Measurements from ENCODE around the gene RBM47.
"Not testable (repeated sequence)": the region's sequence is repeated elsewhere in the genome, so short reads cannot be mapped to it uniquely, and the experiment has no call there.

Gene RBM47

GRCh38 chr4:40585201-40585799 lies 44.4 kb downstream of the RBM47 start:
- no peak for DNase-seq

DNA sequence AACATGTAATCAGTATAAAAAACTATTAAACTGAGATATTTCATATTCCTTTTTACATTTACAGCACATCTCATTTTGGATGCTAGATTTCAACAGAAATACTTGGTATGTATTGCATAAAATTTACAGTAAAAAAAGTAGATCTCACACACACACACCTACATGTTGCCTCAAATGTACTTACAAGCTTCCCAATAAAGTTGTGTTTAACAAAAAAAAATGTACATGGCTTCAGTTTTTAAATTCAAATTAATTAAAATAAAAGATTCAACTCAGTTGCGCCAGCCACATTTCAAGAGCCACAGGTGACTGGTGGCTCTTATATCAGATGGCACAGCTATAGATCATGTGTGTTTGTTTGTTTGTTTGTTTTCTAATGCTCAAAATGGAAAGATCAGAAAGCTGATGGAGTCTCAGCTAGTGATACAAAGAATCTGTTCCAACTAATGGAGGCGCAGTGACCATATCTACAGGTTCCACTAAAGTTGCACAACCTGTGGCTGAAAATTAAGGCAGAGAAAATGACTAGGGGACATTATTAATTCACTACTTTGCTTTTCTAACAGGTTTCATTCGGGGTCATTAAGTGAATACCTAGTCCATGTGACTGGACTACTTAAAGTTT lies 45.0 kb downstream of the RBM47 start:
- no peak for DNase-seq

DNA sequence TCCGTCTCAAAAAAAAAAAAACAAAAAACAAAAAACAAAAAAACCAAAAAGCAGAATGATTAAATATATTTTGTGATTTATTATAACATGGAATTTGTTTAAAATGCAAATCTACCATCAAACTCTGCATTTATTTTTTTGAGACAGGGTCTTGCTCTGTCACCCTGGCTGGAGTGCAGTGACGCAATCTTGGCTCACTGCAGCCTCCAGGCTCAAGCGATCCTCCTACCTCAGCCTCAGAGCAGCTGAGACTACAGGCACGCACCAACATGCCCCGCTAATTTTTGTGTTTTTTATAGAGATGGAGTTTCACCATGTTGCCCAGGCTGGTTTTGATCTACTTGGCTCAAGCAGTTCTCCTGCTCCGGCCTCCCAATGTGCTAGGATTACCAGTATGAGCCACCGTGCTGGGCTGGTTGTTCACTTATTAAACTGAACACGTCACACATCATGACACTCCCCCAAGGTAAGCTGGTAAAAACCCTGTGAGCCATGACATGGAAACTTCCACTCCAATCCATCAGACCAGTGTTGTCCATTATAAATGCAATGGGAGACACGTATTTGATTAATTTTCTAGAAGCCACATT lies 45.7 kb downstream of the RBM47 start:
- DNase-seq: no peak

- no peak for DNase-seq
Observed at GRCh38 chr4:40582413-40582812, 47.3 kb downstream of the RBM47 start.

DNA sequence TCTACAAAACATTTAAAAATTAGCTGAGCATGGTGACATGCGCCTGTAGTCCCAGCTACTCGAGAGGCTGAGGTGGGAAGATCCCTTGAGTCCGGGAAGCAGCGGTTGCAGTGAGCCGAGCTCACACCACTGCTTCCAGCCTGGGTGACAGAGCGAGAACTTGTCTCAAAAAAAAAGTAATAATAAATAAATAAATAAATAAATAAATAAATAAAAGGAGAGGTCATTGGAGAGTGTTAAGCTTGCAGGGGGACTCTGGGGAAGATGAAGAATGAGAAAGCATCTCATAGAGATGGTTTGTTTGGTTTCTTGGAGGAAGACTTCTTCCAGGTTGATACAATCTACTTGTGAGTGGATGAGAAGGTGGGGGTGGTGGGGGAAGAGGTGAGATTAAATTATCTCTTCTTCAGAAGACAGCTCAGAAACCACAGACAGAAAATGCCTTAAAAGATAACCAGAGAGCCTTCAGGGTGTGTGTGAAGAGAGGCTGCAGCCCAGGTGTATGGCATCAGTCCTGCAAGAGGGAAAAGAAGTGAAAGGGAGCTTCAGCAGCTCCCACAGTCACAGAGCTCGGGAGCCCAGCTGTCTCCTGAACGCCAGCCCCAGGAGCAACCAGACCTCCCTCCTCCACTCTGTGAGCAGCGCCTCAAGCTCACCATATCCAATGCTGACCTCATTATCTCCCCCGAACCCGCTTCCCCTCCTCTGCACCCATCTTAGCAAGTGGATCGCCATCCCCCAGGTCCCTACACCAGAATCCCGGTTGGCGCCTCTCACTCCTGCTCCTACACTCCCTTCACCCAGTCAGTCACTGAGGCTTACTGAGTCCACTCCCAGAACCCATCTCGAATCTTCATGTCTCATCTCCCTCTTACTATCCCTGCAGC lies 48.2 kb downstream of the RBM47 start:
- no peak for DNase-seq

- DNase-seq: no peak
Observed at GRCh38 chr4:40579983-40580382, 49.7 kb downstream of the RBM47 start.

- no peak for DNase-seq
Observed at GRCh38 chr4:40577588-40578253, 51.9 kb downstream of the RBM47 start.

GRCh38 chr4:40576651-40577480 lies 52.8 kb downstream of the RBM47 start:
- DNase-seq: peak; percentile 99

DNA sequence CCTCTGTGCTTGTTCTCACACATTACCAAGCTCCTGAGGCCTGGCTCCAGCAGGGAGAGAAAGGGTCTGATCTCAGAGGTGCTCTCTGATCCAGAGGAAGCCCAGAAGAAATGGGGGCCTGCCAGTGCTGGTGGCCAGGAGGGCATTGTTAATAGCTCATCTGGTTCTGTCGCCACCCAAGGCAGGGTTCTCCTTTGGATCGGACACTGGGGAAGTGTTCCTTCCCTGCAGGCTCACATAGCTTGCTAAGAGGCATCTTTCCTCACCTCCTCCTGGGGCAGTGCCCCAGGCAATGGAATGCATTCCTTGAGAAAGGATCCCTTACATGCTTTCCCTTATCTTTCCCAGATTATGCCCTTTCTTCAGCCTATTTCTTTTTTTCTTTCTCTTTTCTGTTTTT lies 53.8 kb downstream of the RBM47 start:
- DNase-seq: no peak

DNA sequence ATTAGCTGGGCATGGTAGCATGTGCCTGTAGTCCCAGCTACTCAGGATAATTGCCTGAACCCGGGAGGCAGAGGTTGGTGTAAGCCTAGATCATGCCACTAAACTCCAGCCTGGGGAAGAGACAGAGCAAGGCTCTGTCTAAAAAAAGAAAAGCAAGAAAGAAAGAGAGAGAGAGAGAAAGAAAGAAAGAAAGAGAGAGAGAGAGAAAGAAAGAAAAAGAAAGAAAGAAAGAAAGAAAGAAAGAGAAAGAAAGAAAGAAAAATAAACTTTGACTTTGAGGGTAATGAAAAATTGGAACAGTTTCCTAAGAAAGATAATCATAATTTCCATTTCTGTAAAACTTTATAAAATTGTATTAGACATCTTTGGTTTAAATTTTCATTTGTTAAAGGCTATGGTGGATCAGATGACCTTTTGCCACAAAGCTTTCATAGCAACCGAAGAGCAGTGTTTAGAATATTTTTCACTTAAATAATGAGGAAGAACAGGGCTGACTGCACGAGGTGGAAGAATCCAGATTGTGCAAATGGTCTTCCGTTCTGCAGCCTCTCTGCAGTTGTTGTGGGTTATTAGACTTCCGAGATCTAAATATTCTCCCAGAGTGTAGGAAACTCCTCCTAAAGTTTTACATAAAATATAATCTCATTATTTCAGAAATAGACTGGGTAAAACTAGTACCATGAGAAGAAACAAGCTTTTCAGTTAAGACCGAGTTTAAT lies 55.9 kb downstream of the RBM47 start:
- peak; percentile 86 for DNase-seq

DNA sequence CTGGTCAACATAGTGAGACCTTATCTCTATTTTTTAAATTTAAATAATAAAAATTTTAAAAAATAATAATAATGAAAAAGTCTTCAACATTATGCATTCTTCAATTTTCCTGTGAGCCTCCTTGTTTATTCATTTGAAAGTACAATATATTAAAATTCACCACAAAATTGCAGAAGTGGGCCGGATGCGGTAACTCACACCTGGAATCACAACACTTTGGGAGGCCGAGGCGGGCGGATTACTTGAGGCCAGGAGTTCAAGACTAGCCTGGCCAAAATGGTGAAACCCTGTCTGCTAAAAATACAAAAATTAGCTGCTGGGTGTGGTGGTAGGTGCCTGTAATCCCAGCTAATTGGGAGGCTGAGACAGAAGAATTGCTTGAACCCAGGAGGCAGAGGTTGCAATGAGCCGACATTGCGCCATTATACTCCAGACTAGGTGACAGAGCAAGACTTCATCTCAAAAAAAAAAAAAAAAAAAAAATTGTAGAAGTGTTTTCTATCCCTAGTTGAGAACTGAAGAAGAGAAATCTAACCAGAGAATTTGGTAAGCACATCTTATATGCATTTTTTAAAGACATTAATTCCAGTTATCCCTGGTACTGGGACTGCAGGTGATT lies 56.9 kb downstream of the RBM47 start:
- DNase-seq: no peak

DNA sequence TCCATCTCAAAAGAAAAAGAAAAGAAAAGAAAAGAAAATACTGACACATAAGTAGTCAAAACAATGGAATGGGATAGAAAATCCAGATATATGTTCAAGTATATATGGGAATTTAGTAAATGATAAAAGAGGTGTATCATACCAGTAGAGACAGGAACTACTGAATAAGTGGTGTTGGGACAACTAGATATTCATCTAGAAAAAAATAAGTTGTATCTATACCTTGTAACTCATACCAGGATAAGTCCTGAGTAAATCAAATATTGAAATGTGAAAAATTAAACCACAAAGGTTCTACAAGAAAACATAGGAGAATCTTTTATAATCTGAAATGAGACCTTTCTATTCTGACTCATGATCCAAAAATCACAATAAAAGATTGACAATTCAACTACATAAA lies 58.5 kb downstream of the RBM47 start:
- DNase-seq: no peak

DNA sequence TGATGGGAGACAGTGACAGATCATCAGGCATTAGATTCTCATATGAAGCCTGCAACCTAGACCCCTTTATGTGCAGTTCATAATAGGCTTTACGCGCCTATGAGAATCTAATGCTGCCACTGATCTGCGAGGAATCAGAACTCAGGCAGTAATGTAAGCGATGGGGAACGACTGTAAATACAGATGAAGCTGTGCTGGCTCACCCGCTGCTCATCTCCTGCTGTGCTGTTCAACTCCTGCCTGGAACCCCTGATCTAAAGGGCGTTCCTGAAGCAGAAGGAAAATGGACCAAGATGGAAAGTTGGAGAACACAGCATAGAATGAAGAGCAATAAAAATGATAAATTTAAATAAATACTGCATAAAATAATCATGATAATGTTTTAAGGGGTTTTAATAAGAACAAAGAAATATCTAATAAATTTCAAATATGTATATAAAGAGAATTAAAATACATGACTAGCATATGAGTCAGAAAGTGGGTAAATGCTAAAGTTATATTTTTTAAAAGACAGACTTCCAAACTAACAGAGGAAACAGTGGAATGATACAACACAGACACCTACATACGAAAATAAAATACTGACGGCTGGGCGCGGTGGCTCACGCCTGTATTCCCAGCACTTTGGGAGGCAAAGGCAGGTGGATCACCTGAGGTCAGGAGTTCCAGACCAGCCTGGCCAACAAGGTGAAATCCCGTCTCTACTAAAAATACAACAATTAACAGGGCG lies 59.2 kb downstream of the RBM47 start:
- DNase-seq: no peak

DNA sequence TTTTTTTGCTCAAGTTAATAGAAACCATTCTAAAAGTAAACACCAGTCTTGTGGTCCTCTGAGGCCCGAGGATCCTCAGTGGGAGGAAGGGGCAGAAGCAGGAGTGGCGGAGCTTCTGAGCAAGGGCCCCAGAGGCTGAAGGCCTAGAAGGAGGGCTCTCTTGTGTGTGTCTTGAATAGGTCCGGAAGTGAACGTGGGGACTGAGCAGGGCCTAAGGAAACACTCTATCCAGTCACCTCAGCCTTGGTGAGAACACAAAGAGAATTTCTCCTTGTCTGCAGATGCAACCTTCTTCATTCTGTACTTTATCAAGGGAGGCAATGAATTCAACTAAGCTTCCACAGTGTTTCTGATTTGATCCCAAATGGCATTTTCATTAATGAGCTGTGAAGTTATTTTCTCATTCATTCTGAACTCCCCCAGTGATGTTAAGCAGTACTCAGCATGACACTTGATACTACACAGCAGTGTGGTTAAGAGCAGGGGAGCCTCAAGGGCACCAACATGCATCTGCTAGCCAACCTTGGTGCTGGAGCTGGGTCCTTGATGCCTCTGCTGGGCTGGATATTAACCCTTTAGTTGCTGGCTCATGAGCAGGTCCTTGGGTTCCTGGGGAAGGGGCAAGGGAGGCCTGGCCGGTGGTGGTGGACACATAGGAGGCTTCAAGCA lies 64.7 kb downstream of the RBM47 start:
- no peak for DNase-seq

DNA sequence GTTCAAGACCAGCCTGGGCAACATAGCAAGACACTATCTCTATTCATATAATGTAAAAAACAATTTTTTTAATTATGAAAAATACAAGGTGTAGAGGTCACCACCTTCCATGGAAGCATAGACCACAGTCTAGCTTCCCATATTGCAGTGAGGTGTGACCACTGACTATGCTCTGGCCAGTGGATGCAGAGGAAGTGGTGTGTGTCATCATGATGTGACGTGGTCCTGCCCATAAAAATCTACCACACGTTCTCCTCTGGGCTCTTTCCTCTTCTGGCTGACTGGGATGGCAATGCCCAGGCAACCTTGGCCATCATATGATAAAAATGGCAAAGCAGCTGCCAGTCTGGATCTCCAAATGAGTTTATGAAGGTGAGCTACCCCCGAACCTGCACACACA lies 65.7 kb downstream of the RBM47 start:
- DNase-seq: peak; percentile 68

DNA sequence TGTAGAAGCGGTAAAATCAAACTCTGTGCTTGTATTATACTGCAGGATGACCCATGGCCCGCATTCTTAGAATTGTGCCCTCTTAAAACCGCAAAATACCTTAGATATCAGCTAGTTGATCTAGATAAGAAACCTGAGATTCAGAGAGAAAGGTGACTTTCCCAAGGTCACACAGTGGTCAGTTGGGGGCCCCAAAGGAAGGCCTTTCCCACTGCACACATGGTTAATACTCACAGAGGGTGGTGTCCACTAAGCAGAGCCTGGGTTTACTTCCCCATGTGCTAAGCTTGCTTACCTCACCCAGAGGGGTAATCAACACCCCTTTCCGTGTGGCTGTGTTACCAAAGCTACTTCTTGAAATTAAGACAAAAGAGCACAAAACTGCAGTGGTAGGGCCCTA lies 66.3 kb downstream of the RBM47 start:
- DNase-seq: peak; percentile 42

DNA sequence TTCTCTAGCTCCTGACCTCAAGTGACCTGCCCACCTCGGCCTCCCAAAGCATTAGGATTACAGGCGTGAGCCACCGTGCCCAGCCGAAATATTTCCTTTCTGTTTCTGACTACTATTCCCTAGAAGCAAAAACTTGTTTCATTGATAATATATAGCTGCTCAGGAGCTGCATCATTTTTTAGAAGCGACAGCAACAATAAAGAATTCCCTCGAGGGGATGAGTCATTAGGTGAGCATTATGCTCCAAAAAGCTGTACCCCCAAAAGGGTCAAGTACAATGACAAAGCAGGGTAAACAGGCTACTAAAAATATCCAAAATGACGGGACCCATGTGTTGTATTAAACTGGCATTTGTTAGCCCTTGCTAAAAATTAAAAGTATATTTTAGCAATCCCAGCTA lies 67.0 kb downstream of the RBM47 start:
- DNase-seq: no peak

DNA sequence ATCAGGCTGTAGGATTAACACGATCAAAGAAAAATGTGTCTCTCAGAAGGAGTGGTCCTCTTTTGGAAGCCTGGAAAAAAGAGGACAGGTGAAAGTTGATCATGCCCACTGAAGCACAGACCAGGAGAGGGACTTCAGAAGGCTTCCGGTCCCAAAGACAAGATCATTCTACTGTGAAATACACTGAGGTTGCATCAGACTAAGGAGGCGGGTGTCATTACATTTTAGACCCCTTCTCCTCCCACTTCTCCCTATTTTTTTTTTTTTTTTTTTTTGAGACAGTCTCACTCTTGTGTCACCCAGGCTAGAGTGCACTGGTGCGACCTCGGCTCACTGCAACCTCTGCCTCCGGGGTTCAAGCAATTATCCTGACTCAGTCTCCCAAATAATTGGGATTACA lies 67.5 kb downstream of the RBM47 start:
- peak; percentile 62 for DNase-seq

DNA sequence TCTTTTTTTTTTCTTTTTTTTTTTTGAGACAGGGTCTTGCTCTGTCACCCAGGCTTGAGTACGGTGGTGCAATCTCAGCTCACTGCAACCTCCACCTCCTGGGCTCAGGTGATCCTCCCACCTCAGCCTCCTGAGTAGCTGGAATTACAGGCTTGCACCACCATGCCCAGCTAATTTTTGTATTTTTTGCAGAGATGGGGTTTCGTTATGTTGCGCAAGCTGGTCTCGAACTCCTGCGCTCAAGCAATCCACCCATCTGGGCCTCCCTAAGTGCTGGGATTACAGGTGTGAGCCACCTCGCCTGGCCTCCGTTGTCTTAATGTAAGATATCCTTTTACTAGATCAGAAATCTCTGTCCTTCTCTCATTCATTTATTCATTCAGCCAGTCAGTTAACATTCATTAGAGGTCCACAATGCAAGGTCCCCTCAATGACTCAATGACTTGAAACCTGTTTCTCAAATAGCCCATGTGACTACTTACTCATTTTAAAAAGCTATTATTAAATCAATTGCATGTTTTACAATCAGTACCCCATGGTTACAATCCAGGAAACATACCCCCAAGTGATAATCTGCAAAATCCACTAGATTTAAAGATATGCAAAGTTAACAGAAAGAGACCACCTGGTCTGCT lies 68.0 kb downstream of the RBM47 start:
- DNase-seq: not testable (repeated sequence)
